ENCODE data around the gene CNRIP1. TPM values are rescaled to one million over a fixed set of nuclear protein-coding genes. Genes with fewer than 3 reads are reported as not detected.

CNRIP1 gene
- total RNA-seq, 1 donor from 2014 or later: 21.8 TPM

DNA sequence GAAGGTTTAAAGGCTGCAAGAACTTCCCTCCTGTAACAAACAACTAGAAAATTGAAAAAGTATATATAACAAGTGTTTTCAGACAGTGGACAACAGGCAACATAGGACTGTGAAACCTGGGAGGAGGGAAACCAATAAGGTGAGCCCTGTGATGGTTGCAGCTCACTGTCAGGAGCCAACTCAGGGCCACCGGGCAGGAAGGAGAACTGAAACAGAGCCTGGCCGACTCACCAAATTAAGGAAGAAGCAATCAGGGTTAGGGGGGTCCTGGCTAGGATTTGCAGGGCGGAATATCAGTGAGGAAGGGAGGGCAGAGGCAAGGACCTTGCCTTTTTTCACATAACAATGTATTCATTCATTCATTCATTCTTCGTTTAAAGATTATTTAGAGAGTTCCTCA, 21.8 kb upstream of the CNRIP1 start:
- H3K4me3 Mint-ChIP-seq (ENCODE audit: unreplicated experiment): no peak overlapping the region
- H3K4me1 Mint-ChIP-seq (ENCODE audit: unreplicated experiment): no peaks in the 10 kb centered on the region
- no peaks in the 10 kb centered on the region for H3K27me3 Mint-ChIP-seq (ENCODE audit: unreplicated experiment)
- H3K9me3 Mint-ChIP-seq (ENCODE audit: unreplicated experiment): no peaks in the 10 kb centered on the region
- no peak overlapping the region for H3K27ac Mint-ChIP-seq (ENCODE audit: unreplicated experiment)
- TF ChIP-seq, protein P1, sequence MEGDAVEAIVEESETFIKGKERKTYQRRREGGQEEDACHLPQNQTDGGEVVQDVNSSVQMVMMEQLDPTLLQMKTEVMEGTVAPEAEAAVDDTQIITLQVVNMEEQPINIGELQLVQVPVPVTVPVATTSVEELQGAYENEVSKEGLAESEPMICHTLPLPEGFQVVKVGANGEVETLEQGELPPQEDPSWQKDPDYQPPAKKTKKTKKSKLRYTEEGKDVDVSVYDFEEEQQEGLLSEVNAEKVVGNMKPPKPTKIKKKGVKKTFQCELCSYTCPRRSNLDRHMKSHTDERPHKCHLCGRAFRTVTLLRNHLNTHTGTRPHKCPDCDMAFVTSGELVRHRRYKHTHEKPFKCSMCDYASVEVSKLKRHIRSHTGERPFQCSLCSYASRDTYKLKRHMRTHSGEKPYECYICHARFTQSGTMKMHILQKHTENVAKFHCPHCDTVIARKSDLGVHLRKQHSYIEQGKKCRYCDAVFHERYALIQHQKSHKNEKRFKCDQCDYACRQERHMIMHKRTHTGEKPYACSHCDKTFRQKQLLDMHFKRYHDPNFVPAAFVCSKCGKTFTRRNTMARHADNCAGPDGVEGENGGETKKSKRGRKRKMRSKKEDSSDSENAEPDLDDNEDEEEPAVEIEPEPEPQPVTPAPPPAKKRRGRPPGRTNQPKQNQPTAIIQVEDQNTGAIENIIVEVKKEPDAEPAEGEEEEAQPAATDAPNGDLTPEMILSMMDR (IDR thresholded peaks at IDR 0.05; ENCODE audit: unreplicated experiment): no peak
- DNase-seq (ENCODE audit: low spot score): no peak
- no peaks in the 10 kb centered on the region for H3K36me3 Mint-ChIP-seq (ENCODE audit: low read depth, unreplicated experiment)

DNA sequence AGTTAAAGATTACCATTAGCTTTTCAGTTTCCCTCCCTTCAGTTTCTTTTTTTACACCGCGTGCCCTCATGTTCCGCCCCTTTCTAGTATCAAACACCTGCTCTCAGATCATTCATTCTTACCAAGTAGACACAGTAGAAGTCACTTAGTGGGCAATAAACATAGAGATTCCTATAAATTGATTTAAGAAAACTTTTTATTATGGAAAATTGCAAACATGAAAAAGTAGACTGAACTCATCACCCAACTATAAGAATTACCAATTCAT, 21.2 kb upstream of the CNRIP1 start:
- Mint-ChIP-seq H3K27me3 (ENCODE audit: unreplicated experiment) (no peaks in the 10 kb centered on the region), H3K36me3 (ENCODE audit: low read depth, unreplicated experiment) (no peaks in the 10 kb centered on the region), H3K4me3 (ENCODE audit: unreplicated experiment) (no peak overlapping the region), H3K9me3 (ENCODE audit: unreplicated experiment) (no peaks in the 10 kb centered on the region), H3K4me1 (ENCODE audit: unreplicated experiment) (no peaks in the 10 kb centered on the region), H3K27ac (ENCODE audit: unreplicated experiment) (no peak overlapping the region)
- TF ChIP-seq, protein P1 (IDR thresholded peaks at IDR 0.05; ENCODE audit: unreplicated experiment): no peak
- no peak for DNase-seq (ENCODE audit: low spot score)

DNA sequence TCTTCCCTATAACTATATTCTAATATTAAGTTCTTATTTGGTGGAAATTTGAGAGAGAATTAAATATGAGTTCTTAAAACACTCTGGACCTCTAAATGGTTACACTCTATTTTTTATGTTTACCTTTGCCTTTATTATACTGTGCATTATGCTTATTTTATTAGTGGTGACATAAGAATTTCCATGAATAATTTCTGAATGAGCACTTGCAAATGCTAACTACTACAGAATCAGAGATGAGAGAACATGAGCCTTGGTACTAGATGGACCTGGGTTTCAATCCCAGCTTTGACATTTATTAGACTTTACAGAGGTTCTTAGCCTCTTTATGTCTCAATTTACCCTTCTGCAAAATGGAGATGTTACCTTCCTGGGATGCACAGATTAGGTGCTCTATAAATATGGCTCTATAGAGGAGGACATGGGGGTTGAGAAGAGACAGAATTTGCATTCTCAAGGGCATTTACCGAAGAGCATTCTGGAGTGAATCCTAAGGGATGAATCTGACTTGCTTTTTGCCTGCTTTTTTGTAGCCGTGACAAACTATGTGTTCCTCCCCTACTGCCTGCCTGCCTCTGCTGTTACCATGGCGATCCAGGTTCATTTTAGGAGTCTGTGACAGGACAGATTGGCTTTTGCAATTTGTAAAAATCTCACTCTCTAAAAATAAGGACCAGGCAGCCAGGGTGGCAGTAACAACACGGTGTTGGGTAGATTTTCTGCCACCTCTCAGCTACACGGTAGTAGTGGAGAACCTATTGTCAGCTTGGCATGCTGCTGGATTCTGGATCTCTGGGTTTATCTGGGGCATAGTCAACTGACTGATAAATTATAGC, 20.7 kb upstream of the CNRIP1 start:
- Mint-ChIP-seq H3K4me1 (ENCODE audit: unreplicated experiment) (no peaks in the 10 kb centered on the region), H3K4me3 (ENCODE audit: unreplicated experiment) (no peak overlapping the region), H3K36me3 (ENCODE audit: low read depth, unreplicated experiment) (no peaks in the 10 kb centered on the region), H3K27me3 (ENCODE audit: unreplicated experiment) (no peaks in the 10 kb centered on the region), H3K27ac (ENCODE audit: unreplicated experiment) (no peak overlapping the region), H3K9me3 (ENCODE audit: unreplicated experiment) (no peaks in the 10 kb centered on the region)
- DNase-seq (ENCODE audit: low spot score): no peak
- TF ChIP-seq, protein P1 (IDR thresholded peaks at IDR 0.05; ENCODE audit: unreplicated experiment): no peak

DNA sequence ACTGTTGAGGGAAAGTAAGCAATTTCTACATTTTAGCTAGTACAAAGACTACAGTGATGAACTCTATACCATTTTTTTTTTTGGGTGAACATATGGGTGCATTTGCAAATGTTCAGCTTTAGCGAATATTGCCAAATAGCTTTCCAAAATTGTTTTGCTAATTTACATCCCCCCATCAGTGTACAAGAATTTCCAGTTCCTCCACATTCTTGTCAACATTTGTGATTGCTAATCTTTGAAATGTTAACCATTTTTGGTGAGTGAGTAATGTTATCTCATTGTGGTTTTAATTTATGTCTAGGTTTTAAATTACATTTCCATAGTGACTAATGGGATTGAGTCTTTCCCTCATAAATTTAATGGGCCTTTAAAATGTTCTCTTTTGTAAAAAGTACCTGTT, 16.4 kb upstream of the CNRIP1 start:
- no peak for DNase-seq (ENCODE audit: low spot score)
- Mint-ChIP-seq H3K27ac (ENCODE audit: unreplicated experiment) (no peak overlapping the region), H3K4me3 (ENCODE audit: unreplicated experiment) (no peak overlapping the region), H3K4me1 (ENCODE audit: unreplicated experiment) (no peaks in the 10 kb centered on the region), H3K9me3 (ENCODE audit: unreplicated experiment) (no peaks in the 10 kb centered on the region), H3K27me3 (ENCODE audit: unreplicated experiment) (no peaks in the 10 kb centered on the region), H3K36me3 (ENCODE audit: low read depth, unreplicated experiment) (no peaks in the 10 kb centered on the region)
- TF ChIP-seq, protein P1 (IDR thresholded peaks at IDR 0.05; ENCODE audit: unreplicated experiment): no peak

DNA sequence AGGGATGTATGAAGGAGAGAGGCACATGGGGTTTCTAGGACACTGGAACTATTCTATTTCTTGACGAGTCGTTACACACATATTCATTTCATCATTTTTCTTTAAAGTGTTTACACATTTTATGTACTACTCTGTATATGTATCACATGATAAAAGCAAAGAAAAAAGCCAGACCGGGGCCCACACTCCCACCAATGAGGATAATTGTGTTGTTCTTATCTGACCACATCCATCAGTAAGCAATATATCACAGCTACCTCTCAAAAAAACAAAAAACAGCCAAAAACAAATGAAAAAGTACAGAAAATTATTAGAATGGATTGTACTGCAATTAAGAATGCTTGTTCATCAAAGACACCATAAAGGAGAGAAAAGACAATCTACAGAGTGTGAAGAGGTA, 14.2 kb upstream of the CNRIP1 start:
- TF ChIP-seq, protein P1 (IDR thresholded peaks at IDR 0.05; ENCODE audit: unreplicated experiment): no peak
- Mint-ChIP-seq H3K4me3 (ENCODE audit: unreplicated experiment) (no peak overlapping the region), H3K27me3 (ENCODE audit: unreplicated experiment) (no peaks in the 10 kb centered on the region), H3K27ac (ENCODE audit: unreplicated experiment) (no peak overlapping the region), H3K36me3 (ENCODE audit: low read depth, unreplicated experiment) (no peaks in the 10 kb centered on the region), H3K9me3 (ENCODE audit: unreplicated experiment) (no peaks in the 10 kb centered on the region), H3K4me1 (ENCODE audit: unreplicated experiment) (peaks cover 7% of the 10 kb centered on the region)
- no peak for DNase-seq (ENCODE audit: low spot score)

Measured in endothelial cell (in vitro differentiated cells).